Mesodermal cell (in vitro differentiated cells): ENCODE measurements around the gene HTRA3.

Source experiments
- H3K27ac ChIP-seq: 2 replicates; pipeline ENCODE4 v1.7.0; 2013; ENCODE audit warnings: mild to moderate bottlenecking, low read depth, low read length, moderate library complexity; ENCODE audit not compliant: severe bottlenecking
- H3K36me3 ChIP-seq: 2 replicates; pipeline ENCODE4 v1.7.1; 2013; ENCODE audit warnings: mild to moderate bottlenecking, low read length, moderate library complexity; ENCODE audit not compliant: control insufficient read depth, insufficient read depth
- H3K4me1 ChIP-seq: one replicate; pipeline ENCODE4 v1.7.1; 2013; ENCODE audit warnings: mild to moderate bottlenecking, low read length; ENCODE audit not compliant: insufficient read depth, control insufficient read depth, poor library complexity, severe bottlenecking
- H3K4me3 ChIP-seq: 2 replicates; pipeline ENCODE4 v1.7.0; 2013; ENCODE audit warnings: low read length, control low read depth, mild to moderate bottlenecking; ENCODE audit not compliant: insufficient read depth, poor library complexity, severe bottlenecking; ENCODE audit errors: extremely low read depth
- H3K9me3 ChIP-seq: 2 replicates; pipeline ENCODE4 v1.7.1; 2013; ENCODE audit warnings: mild to moderate bottlenecking, low read length, moderate library complexity; ENCODE audit not compliant: control insufficient read depth
- WGBS, 2 experiments: methylation state at CpG; one replicate each; pipeline ENCODE4 v1.1.5; 2013; ENCODE audit warnings: missing lambda C conversion rate in 2 of 2; ENCODE audit not compliant: insufficient coverage in 2 of 2; 5-methylcytosine and 5-hydroxymethylcytosine counted together

The HTRA3 gene

DNA sequence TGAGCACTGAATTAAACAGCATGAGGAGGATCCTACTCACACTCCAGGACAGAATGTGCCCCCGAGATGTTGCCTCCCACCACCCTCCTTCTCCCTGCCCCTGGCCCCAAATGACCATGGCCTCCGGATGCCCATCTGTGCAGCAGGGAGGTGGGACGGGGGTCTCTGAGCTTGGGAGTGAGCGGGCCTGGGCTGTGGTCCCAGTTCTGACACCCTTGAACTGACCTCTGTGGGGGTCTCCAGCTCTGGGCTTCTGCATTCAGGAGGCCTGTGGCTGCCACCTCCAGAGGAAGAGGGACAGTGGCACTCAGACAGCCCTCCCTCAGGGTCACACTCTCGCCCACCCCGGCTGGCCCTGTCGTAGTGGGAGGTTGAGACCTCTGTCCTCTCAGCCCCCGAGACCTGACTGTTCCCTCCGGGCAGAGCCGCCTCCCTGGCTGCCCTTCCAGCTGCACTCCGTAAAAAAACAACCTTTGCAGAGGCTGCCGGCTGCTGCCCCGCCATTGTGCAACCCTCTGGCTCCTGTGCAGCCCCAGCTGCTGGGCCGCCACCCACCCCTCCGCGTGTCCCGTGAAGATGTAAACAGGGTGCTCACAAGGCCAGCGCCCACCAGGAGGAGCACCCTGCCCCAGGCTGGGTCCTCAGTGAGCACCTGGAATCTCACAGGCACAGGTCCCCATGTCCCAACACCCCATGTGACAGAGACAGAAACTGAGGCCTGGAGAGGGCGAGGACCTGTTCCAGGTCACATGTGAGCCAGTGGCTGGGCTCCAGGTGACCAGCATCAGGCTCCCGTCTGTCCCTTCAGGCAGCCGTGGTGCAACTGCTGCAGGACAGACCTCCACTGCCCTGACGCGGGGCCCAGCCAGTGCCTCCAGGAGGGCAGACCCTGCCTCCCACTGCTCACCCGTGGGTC, 39.6 kb downstream of the HTRA3 start:
- Histone ChIP-seq H3K9me3 (no peaks in the 10 kb centered on the region), H3K4me3 (no peak overlapping the region), H3K36me3 (no peaks in the 10 kb centered on the region), H3K4me1 (no peaks in the 10 kb centered on the region), H3K27ac (no peak overlapping the region)
- WGBS, 2 experiments, result 90 to 92% methylated on average over 19 to 20 of the region's 24 CpGs

DNA sequence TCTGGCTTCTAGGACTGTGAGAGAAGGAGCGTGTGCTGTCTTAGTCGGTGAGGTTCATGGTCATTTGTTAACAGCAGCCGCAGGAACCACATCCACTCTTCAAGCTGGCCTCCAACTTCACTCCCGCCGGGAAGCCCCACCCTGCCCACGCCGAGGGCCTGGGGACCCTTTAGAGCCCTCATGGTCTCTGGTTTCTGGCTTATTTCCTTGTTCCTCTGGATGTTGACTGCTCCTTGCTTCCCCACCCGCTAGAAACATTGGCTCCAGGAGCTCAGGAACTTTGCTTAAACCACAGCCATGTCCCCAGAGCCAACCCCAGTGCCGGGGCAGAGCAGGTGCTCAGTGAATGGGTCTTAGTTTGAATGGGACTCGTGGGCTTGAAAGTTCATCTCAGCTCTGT, 40.8 kb downstream of the HTRA3 start:
- Histone ChIP-seq H3K4me3 (no peak overlapping the region), H3K36me3 (no peaks in the 10 kb centered on the region), H3K27ac (no peak overlapping the region), H3K4me1 (peaks cover 7% of the 10 kb centered on the region), H3K9me3 (no peaks in the 10 kb centered on the region)
- 77 to 86% methylated on average over 8 to 9 of the region's 10 CpGs for WGBS, 2 experiments

DNA sequence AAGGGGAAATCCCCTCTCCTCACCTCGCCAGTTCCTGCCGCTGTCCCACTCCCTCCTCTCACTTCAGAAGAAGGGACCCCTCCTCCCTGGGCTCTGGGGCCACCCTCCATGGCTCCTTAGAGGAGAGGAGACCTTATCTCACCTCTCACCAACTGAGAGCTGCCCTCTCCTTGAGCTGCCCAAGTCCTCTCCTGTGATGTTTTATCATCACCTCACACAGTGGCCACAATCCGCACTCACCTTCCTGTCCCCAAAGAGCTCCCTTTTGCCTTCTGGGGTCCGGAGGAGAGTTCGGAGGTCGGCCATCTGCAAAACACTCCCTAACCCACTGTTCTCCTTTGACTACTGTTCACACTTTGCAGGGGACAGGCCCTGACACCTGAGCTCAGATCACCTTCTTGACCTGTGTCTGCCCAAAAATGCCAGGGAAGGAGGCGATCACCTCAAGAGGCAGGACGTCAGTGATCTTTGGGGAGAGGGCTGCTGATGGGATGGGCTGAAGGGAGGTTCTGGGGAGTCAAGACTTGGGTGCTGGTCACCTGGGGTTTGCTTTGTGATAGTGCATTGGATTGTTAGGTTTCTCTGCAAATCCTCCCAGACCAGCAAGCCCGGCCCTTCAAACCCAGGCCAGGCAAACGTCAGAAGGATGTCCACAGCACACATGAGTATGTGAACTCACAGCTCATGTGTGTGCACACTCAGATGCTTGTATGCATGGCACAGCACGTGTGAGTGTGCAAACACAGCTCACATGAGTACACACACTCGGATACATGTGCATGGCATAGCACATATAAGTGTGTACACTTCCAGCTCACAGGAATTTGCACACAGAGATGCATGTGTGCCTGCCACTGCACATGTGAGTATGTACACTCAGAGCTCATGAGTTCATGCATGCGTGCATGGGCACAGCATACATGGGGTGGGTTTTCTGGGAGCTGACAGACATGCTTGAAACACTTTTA, 41.8 kb downstream of the HTRA3 start:
- Histone ChIP-seq H3K27ac (no peak overlapping the region), H3K9me3 (no peaks in the 10 kb centered on the region), H3K4me1 (peaks cover 18% of the 10 kb centered on the region), H3K4me3 (no peak overlapping the region), H3K36me3 (no peaks in the 10 kb centered on the region)
- WGBS, 2 experiments, result 68 to 72% methylated on average over 11 to 12 of the region's 13 CpGs

DNA sequence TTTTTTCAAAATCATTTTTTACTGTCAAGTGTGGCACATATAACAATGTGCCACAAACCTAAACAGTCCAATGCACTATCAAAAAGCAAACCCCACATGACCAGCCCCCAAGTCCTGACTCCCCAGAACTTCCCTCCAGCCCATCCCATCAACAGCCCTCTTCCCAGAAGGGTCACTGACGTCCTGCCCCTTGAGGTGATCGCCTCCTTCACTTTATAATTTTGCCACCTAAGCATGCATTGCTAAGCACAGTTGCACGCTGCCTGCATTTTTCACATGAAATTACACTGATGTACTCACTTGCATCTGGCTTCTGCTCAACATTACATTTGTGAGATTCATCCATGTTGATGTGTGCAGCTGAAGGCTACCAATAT, 42.5 kb downstream of the HTRA3 start:
- no peaks in the 10 kb centered on the region for H3K36me3 ChIP-seq
- 87 to 93% methylated on average over 3 of the region's 3 CpGs for WGBS, 2 experiments
- no peak overlapping the region for H3K27ac ChIP-seq
- no peaks in the 10 kb centered on the region for H3K9me3 ChIP-seq
- H3K4me1 ChIP-seq, result peaks cover 25% of the 10 kb centered on the region
- no peak overlapping the region for H3K4me3 ChIP-seq

- Histone ChIP-seq H3K36me3 (no peaks in the 10 kb centered on the region), H3K4me1 (peaks cover 28% of the 10 kb centered on the region), H3K4me3 (no peak overlapping the region), H3K27ac (no peak overlapping the region), H3K9me3 (no peaks in the 10 kb centered on the region)
Measured at GRCh38 chr4:8312976-8313375, 43.4 kb downstream of the HTRA3 start.

DNA sequence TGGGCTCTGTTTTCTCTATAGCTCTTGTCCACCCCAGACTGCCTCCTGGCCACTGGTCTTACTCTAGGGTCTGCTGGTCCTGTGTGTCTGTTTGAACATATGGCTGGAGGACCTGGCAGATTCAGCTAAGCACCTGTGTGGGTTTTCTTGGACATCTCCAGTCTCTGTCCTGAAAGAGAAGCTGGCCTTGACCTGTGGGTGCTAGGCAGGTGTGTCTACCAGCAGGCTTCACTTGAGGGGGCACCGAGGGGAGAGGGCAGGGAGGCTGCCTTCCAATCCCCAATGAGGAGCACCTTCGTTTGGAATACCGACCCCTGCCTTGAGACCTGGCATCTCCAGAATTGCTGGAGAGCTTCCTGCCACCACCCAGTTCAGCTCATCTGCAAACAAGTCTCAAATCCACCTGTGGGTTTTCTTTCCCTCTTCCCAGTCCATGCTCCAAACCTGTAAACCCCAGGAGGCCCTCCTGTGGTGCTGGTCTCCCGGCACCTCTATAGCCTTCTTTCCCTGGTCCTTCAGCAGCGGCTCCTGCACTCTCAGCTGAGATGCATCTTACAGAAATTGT, 45.2 kb downstream of the HTRA3 start:
- Histone ChIP-seq H3K4me3 (no peak overlapping the region), H3K36me3 (no peaks in the 10 kb centered on the region), H3K4me1 (peaks cover 28% of the 10 kb centered on the region), H3K9me3 (no peaks in the 10 kb centered on the region), H3K27ac (no peak overlapping the region)
- WGBS, 2 experiments, result 87% methylated on average over 5 of the region's 5 CpGs

- WGBS, 2 experiments, result 37 to 50% methylated on average over 15 to 19 of the region's 21 CpGs
- H3K36me3 ChIP-seq, result no peaks in the 10 kb centered on the region
- no peak overlapping the region for H3K4me3 ChIP-seq
- peak overlapping the region; percentile 30 for H3K27ac ChIP-seq
- no peaks in the 10 kb centered on the region for H3K9me3 ChIP-seq
- peaks cover 28% of the 10 kb centered on the region for H3K4me1 ChIP-seq
Measured at GRCh38 chr4:8315435-8316250, 46.1 kb downstream of the HTRA3 start.

DNA sequence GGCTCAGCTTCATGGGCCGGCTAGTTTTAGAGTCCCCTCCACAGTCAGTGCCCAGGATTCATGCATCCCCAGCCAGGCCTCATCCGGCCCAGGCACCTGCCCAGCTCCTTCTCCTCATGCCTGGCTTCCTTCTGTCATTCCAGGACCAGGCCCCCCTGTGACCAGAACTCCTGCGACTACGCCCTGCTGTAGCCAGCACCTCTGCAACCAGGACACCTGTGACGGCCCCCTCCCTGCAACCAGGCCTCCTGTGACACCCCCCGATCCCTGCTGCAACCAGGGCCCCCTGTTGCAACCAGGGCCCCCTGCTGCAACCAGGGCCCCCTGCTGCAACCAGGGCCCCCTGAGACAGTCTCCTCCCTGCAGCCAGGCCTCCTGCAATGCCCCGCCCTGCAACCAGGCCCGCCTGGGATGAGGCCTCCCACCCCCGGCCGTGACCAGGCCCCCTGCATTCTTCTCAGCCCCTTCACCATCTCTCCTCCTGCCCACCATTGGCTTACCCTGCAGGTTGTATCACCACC, 46.8 kb downstream of the HTRA3 start:
- H3K4me3 ChIP-seq, result no peak overlapping the region
- H3K27ac ChIP-seq, result peak overlapping the region; percentile 30
- H3K9me3 ChIP-seq, result no peaks in the 10 kb centered on the region
- 41 to 50% methylated on average over 6 of the region's 10 CpGs for WGBS, 2 experiments
- peaks cover 28% of the 10 kb centered on the region for H3K4me1 ChIP-seq
- H3K36me3 ChIP-seq, result no peaks in the 10 kb centered on the region

DNA sequence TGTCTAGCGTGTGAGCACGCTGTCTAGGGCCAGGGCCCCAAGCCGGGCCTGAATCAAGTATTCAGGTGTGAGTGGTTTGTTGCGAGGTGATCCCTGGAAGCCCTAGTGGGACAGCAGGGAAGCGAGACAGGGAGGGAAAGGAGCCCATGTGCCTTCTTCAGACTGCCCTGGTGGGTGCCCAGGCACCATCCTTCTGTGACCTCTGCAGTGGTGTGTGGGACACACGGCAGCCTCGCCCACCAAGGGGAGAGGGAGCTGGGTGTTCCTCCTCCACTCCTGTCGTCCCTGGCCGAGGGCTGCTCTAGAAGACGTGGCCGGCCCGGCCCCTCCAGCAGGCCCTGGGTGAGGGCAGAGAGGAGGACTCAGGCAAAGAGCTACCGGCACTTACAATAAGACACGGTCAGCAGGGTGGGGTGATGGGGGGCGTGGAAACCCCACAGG, 47.4 kb downstream of the HTRA3 start:
- Histone ChIP-seq H3K4me1 (peaks cover 28% of the 10 kb centered on the region), H3K4me3 (no peak overlapping the region), H3K27ac (no peak overlapping the region), H3K9me3 (no peaks in the 10 kb centered on the region), H3K36me3 (no peaks in the 10 kb centered on the region)
- WGBS, 2 experiments, result 90 to 96% methylated on average over 12 to 15 of the region's 15 CpGs

DNA sequence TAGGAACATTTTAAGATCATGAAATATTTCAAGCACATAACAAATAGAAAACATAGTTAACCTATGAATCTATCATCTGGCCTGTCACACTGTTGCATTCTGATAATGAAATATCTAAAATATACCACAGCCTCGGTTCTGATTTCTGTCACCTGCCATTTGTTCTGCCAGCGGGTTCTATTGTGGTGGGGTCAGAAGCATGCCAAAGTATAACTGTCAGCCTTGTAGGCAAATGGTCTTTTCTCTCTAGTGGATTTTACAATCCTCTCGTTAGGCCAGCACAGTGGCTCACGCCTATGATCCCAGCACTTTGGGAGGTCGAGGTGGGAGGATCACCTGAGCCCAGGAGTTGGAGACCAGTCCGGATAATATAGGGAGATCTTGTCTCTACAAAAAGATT, 47.9 kb downstream of the HTRA3 start:
- H3K9me3 ChIP-seq, result no peaks in the 10 kb centered on the region
- H3K27ac ChIP-seq, result no peak overlapping the region
- 86 to 88% methylated on average over 4 to 5 of the region's 6 CpGs for WGBS, 2 experiments
- no peak overlapping the region for H3K4me3 ChIP-seq
- peaks cover 28% of the 10 kb centered on the region for H3K4me1 ChIP-seq
- no peaks in the 10 kb centered on the region for H3K36me3 ChIP-seq
